Immature natural killer cell (primary cell): ENCODE data around the gene MECP2. TPM values are rescaled to one million over a fixed set of nuclear protein-coding genes. Genes with fewer than 3 reads are reported as not detected.
"Not testable (repeated sequence)": the region's sequence is repeated elsewhere in the genome, so short reads cannot be mapped to it uniquely, and the experiment has no call there.

Source experiments
- DNase-seq, 3 donors: peaks; one replicate each; pipeline ENCODE4 v3.0.0; 2022; ENCODE audit warnings: mixed read lengths in 1 of 3
- H3K27ac Mint-ChIP-seq, 6 donors: one replicate each; pipeline ENCODE4 v1.8.0; 2020; ENCODE audit warnings: mixed read lengths in 6 of 6, mild to moderate bottlenecking in 5 of 6, inconsistent platforms in 4 of 6, moderate library complexity in 3 of 6
- H3K27me3 Mint-ChIP-seq, 3 donors: one replicate each; pipeline ENCODE4 v1.8.0; 2020 to 2021; ENCODE audit warnings: low read depth in 3 of 3, mild to moderate bottlenecking in 3 of 3, mixed read lengths in 3 of 3, moderate library complexity in 3 of 3, inconsistent platforms in 1 of 3
- H3K36me3 Mint-ChIP-seq, 3 donors: one replicate each; pipeline ENCODE4 v1.8.0; 2020; ENCODE audit warnings: mixed read lengths in 3 of 3, inconsistent platforms in 2 of 3, mild to moderate bottlenecking in 2 of 3
- H3K4me1 Mint-ChIP-seq, 2 donors: one replicate each; pipeline ENCODE4 v1.8.0; 2020; ENCODE audit warnings: inconsistent platforms in 2 of 2, mild to moderate bottlenecking in 2 of 2, mixed read lengths in 2 of 2, moderate library complexity in 1 of 2
- H3K4me3 Mint-ChIP-seq, 5 donors: one replicate each; pipeline ENCODE4 v1.8.0; 2020; ENCODE audit warnings: mild to moderate bottlenecking in 5 of 5, mixed read lengths in 5 of 5, inconsistent platforms in 3 of 5, moderate library complexity in 3 of 5
- H3K9me3 Mint-ChIP-seq, 6 donors: one replicate each; pipeline ENCODE4 v1.8.0; 2020; ENCODE audit warnings: mild to moderate bottlenecking in 6 of 6, mixed read lengths in 6 of 6, inconsistent platforms in 4 of 6, moderate library complexity in 3 of 6
- polyA plus RNA-seq, 3 donors: library from polyadenylated mRNA; unstranded; fragments of 300-500 nt; fragmentation: Illumina TruSeq; gene quantifications; one replicate each; pipeline ENCODE4 v1.2.3, GENCODE V29; 2021

Gene MECP2
- polyA plus RNA-seq, 3 donors from 2014 or later, result 11.4 to 31.5 (median 18.3) TPM

GRCh38 chrX:153994398-153994797 lies 103.1 kb downstream of the MECP2 start:
- not testable (repeated sequence) for H3K27me3 Mint-ChIP-seq, H3K9me3 Mint-ChIP-seq, H3K27ac Mint-ChIP-seq, DNase-seq, H3K36me3 Mint-ChIP-seq, H3K4me3 Mint-ChIP-seq
- peaks cover 6 to 10% of the 10 kb centered on the region in 2 donors for H3K4me1 Mint-ChIP-seq

DNA sequence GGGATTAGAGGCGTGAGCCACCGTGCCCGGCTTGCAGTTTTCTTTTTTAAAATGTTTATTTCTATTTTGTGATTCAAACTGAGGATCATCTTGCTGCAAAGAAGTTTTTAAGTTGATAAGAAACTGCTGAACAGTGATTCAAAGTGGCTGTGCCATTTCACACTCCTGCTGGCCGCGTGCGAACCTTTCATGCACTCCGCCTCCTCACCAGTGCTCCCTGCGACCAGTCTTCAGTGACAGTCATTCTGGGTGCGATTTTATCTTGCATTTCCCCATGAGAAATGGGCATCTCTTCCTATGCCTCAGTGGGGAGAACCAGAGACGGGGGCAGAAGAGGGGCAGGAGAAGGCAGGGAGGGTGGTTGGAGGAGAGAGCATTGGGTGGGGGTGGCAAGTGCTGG lies 103.5 kb downstream of the MECP2 start:
- H3K9me3 Mint-ChIP-seq, result no peaks in the 10 kb centered on the region
- H3K36me3 Mint-ChIP-seq, result no peaks in the 10 kb centered on the region
- peaks cover 2 to 8% (median 3%) of the 10 kb centered on the region in 3 donors for H3K27me3 Mint-ChIP-seq
- no peak for DNase-seq
- H3K27ac Mint-ChIP-seq, result no peak overlapping the region
- no peak overlapping the region for H3K4me3 Mint-ChIP-seq
- H3K4me1 Mint-ChIP-seq, result peaks cover 6 to 10% of the 10 kb centered on the region in 2 donors

GRCh38 chrX:153993079-153993478 lies 104.4 kb downstream of the MECP2 start:
- H3K9me3 Mint-ChIP-seq, result no peaks in the 10 kb centered on the region
- DNase-seq, result no peak
- no peak overlapping the region for H3K4me3 Mint-ChIP-seq
- peaks cover 6 to 10% of the 10 kb centered on the region in 2 donors for H3K4me1 Mint-ChIP-seq
- peaks cover 2 to 10% (median 3%) of the 10 kb centered on the region in 3 donors for H3K27me3 Mint-ChIP-seq
- no peak overlapping the region for H3K27ac Mint-ChIP-seq
- no peaks in the 10 kb centered on the region for H3K36me3 Mint-ChIP-seq

- Mint-ChIP-seq H3K4me3 (no peak overlapping the region), H3K27me3 (peaks cover 2 to 12% (median 3%) of the 10 kb centered on the region in 3 donors), H3K9me3 (no peaks in the 10 kb centered on the region), H3K27ac (no peak overlapping the region), H3K36me3 (no peaks in the 10 kb centered on the region), H3K4me1 (peaks cover 6 to 11% of the 10 kb centered on the region in 2 donors)
- DNase-seq, result no peak
Observed at GRCh38 chrX:153992180-153992579, 105.3 kb downstream of the MECP2 start.

DNA sequence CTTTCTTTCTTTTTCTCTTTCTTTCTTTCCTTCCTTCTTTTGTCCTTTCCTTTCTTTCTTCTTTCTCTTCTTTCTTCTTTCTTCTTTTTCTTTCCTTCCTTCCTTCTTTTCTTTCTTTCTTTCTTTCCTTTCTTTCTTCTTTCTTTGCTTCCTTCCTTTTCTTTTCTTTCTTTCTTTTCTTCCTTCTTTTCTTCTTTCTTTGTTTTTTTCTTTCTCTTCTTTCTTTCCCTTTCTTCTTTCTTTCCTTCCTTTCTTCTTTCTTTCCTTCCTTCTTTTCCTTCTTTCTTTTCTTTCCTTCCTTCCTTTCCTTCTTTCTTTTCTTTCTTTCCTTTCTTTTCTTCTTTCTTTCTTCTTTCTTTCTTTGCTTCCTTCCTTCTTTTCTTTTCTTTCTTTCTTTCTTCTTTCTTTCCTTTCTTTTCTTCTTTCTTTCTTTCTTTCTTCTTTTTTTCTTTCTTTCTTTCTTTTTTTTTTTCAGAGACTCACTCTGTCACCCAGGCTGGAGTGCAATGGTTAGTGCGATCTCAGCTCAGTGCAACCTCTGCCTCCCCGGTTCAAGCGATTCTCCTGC lies 106.4 kb downstream of the MECP2 start:
- peaks cover 6 to 11% of the 10 kb centered on the region in 2 donors for H3K4me1 Mint-ChIP-seq
- no peak overlapping the region for H3K27ac Mint-ChIP-seq
- no peaks in the 10 kb centered on the region for H3K36me3 Mint-ChIP-seq
- peaks cover 2 to 12% (median 3%) of the 10 kb centered on the region in 3 donors for H3K27me3 Mint-ChIP-seq
- H3K4me3 Mint-ChIP-seq, result no peak overlapping the region
- no peaks in the 10 kb centered on the region for H3K9me3 Mint-ChIP-seq
- DNase-seq, result no peak

DNA sequence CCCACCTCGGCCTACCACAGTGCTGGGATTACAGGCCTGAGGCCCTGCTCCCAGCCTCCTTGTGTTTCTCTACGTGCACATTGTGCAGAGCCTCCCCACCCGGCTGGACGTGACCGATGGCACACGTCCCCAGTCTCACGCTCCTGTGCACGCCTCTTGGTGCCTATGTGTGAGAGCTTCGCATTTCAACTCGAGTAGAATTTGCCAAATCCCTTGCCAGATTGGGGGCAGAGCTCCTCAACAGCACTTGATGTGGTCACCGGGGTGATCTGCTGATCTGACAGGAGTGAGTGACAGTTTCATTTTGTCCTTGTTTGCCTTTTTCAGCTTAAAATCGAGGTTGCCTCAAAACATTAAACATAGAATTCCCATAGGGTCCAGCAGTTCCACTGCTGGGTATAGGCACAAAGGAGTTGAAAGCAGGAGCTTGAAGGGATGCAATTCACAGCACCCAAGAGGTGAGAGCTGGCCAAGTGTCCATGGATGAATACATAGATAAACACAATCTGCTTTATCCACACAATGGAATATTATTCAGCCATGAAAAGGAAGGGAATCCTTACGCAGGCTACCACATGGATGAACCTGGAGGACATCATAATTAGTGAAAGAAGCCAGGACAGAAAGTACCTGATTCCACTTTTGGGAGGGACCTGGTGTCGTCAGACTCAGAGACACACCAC lies 107.4 kb downstream of the MECP2 start:
- no peaks in the 10 kb centered on the region for H3K36me3 Mint-ChIP-seq
- no peak for DNase-seq
- H3K4me1 Mint-ChIP-seq, result peaks cover 6 to 16% of the 10 kb centered on the region in 2 donors
- H3K27ac Mint-ChIP-seq, result peak overlapping the region in 3 of 6 donors; percentile 28 to 73 (median 48)
- H3K4me3 Mint-ChIP-seq, result peak overlapping the region in 1 of 5 donors; percentile 44
- no peaks in the 10 kb centered on the region for H3K9me3 Mint-ChIP-seq
- H3K27me3 Mint-ChIP-seq, result peaks cover 2 to 12% (median 3%) of the 10 kb centered on the region in 3 donors

GRCh38 chrX:153988493-153988892 lies 109.0 kb downstream of the MECP2 start:
- Mint-ChIP-seq H3K36me3 (no peaks in the 10 kb centered on the region), H3K4me3 (no peak overlapping the region), H3K9me3 (no peaks in the 10 kb centered on the region), H3K4me1 (peaks cover 8 to 25% of the 10 kb centered on the region in 2 donors), H3K27me3 (peaks cover 2 to 16% (median 3%) of the 10 kb centered on the region in 3 donors), H3K27ac (no peak overlapping the region)
- DNase-seq, result no peak

DNA sequence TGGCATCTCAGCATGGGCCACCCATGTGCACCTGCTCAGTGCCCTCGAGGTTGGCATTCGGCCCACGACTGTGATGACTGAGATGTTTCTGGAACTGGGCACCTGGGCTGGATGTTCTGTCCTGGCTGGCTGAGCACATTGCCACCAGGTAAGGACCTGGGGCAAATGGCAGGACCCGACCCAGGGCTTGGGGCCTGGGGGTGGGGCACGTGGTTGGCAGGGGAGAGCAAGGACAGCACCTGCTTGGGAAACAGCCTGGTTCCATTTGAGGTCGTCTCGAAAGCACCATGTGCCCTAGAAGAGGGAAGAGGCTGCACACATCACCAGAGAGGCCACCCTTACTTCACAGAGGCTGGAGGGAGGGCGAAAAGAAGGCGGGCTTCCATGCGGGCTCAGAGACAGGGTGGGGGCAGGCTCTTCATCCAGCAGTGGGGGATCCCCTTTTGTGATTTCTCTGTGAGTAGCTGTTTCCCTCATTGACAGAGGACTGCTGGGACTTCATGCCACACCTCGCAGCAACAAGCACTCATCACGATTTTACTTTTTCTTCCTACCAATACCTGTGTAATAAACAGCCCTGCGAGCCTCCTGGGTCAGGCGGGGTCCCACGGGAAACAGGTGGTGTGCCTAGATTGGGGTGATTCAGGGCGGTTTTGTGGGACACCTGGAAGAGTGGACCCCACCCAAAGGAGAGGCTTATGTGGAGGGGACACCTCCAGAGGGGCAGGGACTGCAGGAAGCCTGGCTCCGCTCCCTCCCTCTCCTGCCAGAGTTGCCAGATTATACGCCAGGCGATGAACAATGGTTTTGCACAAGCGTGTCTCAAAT lies 113.0 kb downstream of the MECP2 start:
- no peaks in the 10 kb centered on the region for H3K36me3 Mint-ChIP-seq
- no peak for DNase-seq
- H3K27me3 Mint-ChIP-seq, result peaks cover 1 to 20% (median 3%) of the 10 kb centered on the region in 3 donors
- H3K4me3 Mint-ChIP-seq, result peak overlapping the region in 4 of 5 donors; percentile 44 to 71 (median 61)
- H3K9me3 Mint-ChIP-seq, result no peaks in the 10 kb centered on the region
- peaks cover 31 to 49% of the 10 kb centered on the region in 2 donors for H3K4me1 Mint-ChIP-seq
- H3K27ac Mint-ChIP-seq, result peak overlapping the region; percentile 49 to 84 (median 64)

DNA sequence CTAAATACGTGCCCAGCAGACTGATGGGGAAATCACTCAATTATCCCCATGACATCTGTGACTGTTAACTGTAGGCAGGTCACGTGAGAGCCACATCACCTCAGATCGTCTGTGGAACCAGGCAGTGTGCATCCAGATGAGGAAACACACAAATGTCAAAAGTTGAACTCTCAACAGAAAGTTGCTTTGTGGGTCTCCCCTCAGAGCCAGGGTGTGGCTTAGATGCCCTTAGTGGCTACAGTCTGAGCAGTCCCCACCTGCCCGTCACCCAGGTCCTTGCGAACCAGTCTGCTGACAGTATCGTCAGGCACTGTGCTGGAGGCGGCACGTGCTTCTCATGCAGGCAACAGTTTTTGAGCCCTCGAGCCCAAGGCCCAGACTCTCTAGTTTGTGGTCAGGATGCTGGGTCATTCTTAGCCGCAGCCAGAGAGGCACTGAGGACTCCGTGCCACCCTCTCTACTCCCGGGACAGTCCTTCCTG lies 114.2 kb downstream of the MECP2 start:
- Mint-ChIP-seq H3K4me1 (peaks cover 31 to 47% of the 10 kb centered on the region in 2 donors), H3K27me3 (peaks cover 0 to 17% (median 3%) of the 10 kb centered on the region in 3 donors), H3K9me3 (no peaks in the 10 kb centered on the region), H3K27ac (peak overlapping the region in 5 of 6 donors; percentile 58 to 93 (median 83)), H3K4me3 (peak overlapping the region in 3 of 5 donors; percentile 30 to 57 (median 42)), H3K36me3 (no peaks in the 10 kb centered on the region)
- DNase-seq, result no peak

- peaks cover 0 to 12% (median 3%) of the 10 kb centered on the region in 3 donors for H3K27me3 Mint-ChIP-seq
- peak overlapping the region; percentile 82 to 94 (median 92) for H3K27ac Mint-ChIP-seq
- H3K36me3 Mint-ChIP-seq, result no peaks in the 10 kb centered on the region
- peaks cover 31 to 46% of the 10 kb centered on the region in 2 donors for H3K4me1 Mint-ChIP-seq
- DNase-seq, result peak in 2 of 3 donors; percentile 34 to 39
- H3K4me3 Mint-ChIP-seq, result peak overlapping the region; percentile 37 to 82 (median 63)
- H3K9me3 Mint-ChIP-seq, result no peaks in the 10 kb centered on the region
Observed at GRCh38 chrX:153981771-153982533, 115.6 kb downstream of the MECP2 start.

DNA sequence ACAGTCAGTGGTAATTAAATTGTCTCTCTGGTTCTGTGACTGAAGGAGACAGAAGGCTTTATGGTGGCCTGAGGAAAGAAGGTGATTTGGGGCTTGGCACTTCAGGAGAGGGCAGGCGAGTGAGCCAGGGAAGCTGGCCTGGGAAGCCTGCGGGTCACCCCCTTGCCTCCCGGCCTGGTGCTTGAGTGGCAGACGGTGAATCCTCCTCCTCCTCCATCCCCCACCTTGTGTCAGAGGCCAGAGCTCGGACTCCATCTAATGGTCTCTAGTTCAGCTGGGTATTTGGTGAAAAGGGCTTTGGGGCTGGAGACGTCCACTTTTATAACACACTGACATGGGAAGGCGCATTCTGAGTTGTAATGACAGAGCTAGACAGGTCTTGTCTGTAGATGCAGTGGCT lies 116.3 kb downstream of the MECP2 start:
- Mint-ChIP-seq H3K27ac (peak overlapping the region; percentile 82 to 94 (median 92)), H3K4me1 (peaks cover 31 to 46% of the 10 kb centered on the region in 2 donors), H3K4me3 (peak overlapping the region; percentile 37 to 82 (median 63)), H3K36me3 (no peaks in the 10 kb centered on the region), H3K27me3 (peaks cover 0 to 12% (median 3%) of the 10 kb centered on the region in 3 donors), H3K9me3 (no peaks in the 10 kb centered on the region)
- no peak for DNase-seq

- peak overlapping the region; percentile 82 to 94 (median 92) for H3K27ac Mint-ChIP-seq
- H3K9me3 Mint-ChIP-seq, DNase-seq, H3K36me3 Mint-ChIP-seq: not testable (repeated sequence)
- H3K4me3 Mint-ChIP-seq, result peak overlapping the region; percentile 61 to 74 (median 66)
- H3K4me1 Mint-ChIP-seq, result peaks cover 36 to 44% of the 10 kb centered on the region in 2 donors
- H3K27me3 Mint-ChIP-seq, result peaks cover 0 to 12% (median 3%) of the 10 kb centered on the region in 3 donors
Observed at GRCh38 chrX:153980394-153980793, 117.1 kb downstream of the MECP2 start.

- H3K27me3 Mint-ChIP-seq, result peaks cover 15 to 22% (median 18%) of the 10 kb centered on the region in 3 donors
- no peak for DNase-seq
- peaks cover 17 to 29% of the 10 kb centered on the region in 2 donors for H3K4me1 Mint-ChIP-seq
- no peak overlapping the region for H3K4me3 Mint-ChIP-seq
- H3K36me3 Mint-ChIP-seq, result no peaks in the 10 kb centered on the region
- peak overlapping the region in 5 of 6 donors; percentile 14 to 98 (median 82) for H3K27ac Mint-ChIP-seq
- peaks cover 0 to 2% (median 0%) of the 10 kb centered on the region in 6 donors for H3K9me3 Mint-ChIP-seq
Observed at GRCh38 chrX:153974726-153975286, 122.7 kb downstream of the MECP2 start.
